ENCODE results near the gene CMIP.

Gene CMIP

DNA sequence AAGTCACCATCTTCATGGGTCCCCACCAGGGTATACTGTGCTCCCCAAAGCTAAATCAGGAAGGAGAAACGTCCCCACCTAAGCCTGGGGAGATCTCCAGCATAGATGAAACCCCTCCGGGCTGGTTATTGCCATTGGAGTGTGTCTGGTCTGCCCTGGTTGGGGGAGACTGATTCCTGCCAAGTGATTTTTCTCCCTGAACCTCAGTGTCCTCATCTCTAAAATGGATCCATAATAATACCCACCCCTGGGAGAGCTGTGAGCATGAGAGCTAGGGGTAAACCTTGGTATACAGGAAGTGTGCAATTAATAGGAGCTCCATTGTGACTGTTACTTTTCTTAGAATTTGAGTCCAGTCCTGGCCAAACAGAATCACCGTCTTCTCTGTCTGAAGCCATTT, 111.1 kb downstream of the CMIP start:
- H3K4me3 ChIP-seq (ENCODE audit: low read depth, low read length) = no peak overlapping the region
- in situ Hi-C loops (cut with HindIII; ENCODE audit: low sequenced_read_pairs) = no loop called here
- DNase-seq (ENCODE audit: low read depth, low spot score) = no peak
- TF ChIP-seq, protein P1, sequence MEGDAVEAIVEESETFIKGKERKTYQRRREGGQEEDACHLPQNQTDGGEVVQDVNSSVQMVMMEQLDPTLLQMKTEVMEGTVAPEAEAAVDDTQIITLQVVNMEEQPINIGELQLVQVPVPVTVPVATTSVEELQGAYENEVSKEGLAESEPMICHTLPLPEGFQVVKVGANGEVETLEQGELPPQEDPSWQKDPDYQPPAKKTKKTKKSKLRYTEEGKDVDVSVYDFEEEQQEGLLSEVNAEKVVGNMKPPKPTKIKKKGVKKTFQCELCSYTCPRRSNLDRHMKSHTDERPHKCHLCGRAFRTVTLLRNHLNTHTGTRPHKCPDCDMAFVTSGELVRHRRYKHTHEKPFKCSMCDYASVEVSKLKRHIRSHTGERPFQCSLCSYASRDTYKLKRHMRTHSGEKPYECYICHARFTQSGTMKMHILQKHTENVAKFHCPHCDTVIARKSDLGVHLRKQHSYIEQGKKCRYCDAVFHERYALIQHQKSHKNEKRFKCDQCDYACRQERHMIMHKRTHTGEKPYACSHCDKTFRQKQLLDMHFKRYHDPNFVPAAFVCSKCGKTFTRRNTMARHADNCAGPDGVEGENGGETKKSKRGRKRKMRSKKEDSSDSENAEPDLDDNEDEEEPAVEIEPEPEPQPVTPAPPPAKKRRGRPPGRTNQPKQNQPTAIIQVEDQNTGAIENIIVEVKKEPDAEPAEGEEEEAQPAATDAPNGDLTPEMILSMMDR (IDR thresholded peaks at IDR 0.05; ENCODE audit: low read depth, low read length) = no peak

DNA sequence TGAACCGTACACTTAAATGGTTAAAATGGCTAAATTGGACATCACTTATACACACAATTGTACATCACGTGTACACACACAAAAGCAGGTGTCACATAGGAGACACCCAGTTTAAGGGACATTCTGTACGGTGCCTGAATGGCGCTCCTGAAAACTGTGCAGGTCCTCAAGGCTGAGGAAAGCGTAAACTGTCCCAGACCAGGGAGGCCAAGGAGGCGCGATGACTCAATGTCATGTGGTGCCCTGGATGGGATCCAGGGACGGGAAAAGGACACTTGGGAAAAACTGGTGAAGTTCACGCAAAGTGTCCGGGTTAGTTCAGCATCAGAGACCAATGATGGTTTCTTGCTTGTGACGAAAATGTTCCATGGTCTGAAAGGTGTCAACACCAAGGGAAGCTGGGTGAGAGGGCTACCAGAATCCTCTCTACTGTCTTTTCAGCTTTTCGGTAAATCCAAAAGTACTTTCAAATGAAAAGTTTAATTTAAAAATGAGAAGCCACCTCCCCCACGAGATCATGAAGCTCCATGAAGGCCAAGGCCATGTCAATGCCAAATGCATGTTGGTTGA, 112.2 kb downstream of the CMIP start:
- TF ChIP-seq, protein P1 (IDR thresholded peaks at IDR 0.05; ENCODE audit: low read depth, low read length) = no peak
- no peak overlapping the region for H3K4me3 ChIP-seq (ENCODE audit: low read depth, low read length)
- DNase-seq (ENCODE audit: low read depth, low spot score) = no peak
- in situ Hi-C loops (cut with HindIII; ENCODE audit: low sequenced_read_pairs) = no loop called here

- H3K4me3 ChIP-seq (ENCODE audit: low read depth, low read length) = no peak overlapping the region
- DNase-seq (ENCODE audit: low read depth, low spot score) = no peak
- TF ChIP-seq, protein P1 (IDR thresholded peaks at IDR 0.05; ENCODE audit: low read depth, low read length) = no peak
- in situ Hi-C loops (cut with HindIII; ENCODE audit: low sequenced_read_pairs) = no loop called here
Observed at GRCh38 chr16:81558077-81558443, 113.5 kb downstream of the CMIP start.

GRCh38 chr16:81558444-81559175, 114.0 kb downstream of the CMIP start:
- TF ChIP-seq, protein P1 (IDR thresholded peaks at IDR 0.05; ENCODE audit: low read depth, low read length) = no peak
- DNase-seq (ENCODE audit: low read depth, low spot score) = no peak

DNA sequence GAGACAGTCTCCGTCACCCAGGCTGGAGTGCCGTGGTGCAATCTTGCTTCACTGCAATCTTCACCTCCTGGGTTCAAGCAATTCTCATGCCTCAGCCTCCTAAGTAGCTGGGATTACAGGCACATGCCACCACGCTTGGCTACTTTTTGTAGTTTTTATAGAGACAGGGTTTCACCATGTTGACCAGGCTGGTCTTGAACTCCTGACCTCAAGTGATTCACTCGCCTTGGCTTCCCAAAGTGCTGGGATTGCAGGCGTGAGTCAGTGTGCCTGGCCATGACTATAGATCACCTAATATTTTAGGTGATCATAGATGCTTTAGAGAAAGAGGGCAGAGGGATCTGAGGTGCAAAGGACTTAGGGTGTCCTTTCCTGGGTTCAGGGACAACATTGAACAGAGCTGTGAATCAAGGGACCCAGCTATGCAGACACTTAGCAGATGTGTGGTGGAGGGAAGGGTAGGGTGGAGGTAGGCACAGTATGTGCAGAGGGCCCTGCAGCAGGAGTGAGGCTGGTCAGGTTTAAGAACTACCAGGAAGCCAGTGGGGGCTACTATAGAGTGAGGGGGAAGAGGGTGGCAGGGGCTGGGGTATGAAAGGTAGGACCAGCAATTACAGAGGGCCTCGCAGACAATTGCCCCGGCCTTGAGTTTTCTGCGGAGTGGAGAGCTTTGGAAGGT, 116.5 kb downstream of the CMIP start:
- TF ChIP-seq, protein P1 (IDR thresholded peaks at IDR 0.05; ENCODE audit: low read depth, low read length) = no peak
- in situ Hi-C loops (cut with HindIII; ENCODE audit: low sequenced_read_pairs) = no loop called here
- no peak for DNase-seq (ENCODE audit: low read depth, low spot score)
- H3K4me3 ChIP-seq (ENCODE audit: low read depth, low read length) = no peak overlapping the region

More at GRCh38 chr16:81558444-81559175, 114.0 kb downstream of the CMIP start:
- H3K4me3 ChIP-seq (ENCODE audit: low read depth, low read length) = no peak overlapping the region
- in situ Hi-C loops (cut with HindIII; ENCODE audit: low sequenced_read_pairs) = no loop called here

DNA sequence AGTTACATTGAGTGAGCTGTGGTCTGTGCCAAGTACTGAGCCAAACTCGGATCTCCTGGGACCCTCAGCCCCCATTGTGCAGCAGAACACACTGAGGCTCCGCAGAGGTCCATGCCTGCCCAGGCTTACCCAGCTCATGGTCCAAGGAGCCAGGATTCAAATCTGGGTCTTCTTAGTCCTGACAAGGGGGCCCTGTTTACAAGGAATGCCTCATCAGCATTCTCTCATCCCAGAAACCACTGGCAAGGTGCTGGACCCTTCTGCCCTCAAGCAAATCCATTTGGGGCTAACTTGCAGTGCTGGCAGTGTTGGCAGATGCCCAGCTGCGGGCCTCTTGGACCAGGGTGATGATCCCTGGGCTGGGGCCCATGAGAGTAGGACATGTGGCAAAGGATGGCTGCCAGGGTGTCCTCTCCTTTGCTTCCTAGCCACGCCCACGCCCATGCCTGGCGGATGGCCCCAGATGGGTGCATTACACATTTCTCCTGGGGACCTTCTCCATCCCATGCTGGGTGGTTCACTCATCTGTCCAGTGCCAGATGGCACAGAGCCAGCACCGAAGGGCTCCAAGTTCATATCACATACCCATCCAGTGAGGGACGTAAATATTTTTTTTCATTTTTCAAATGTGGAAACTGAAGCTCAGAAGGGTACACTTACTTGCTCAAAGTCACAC, 117.7 kb downstream of the CMIP start:
- no peak overlapping the region for H3K4me3 ChIP-seq (ENCODE audit: low read depth, low read length)
- in situ Hi-C loops (cut with HindIII; ENCODE audit: low sequenced_read_pairs) = no loop called here
- TF ChIP-seq, protein P1 (IDR thresholded peaks at IDR 0.05; ENCODE audit: low read depth, low read length) = no peak
- no peak for DNase-seq (ENCODE audit: low read depth, low spot score)
